Parathyroid adenoma (tissue), 2 donors: ENCODE measurements around the gene SEC24D.

ENCODE experiments used
- H2AFZ ChIP-seq: fragments of 300-600 bp; sonication (generic); one replicate; pipeline ENCODE4 v1.7.0; 2017; ENCODE audit warnings: antibody characterized with exemption, mild to moderate bottlenecking
- H3K27ac ChIP-seq: fragments of 300-600 bp; sonication (generic); one replicate; pipeline ENCODE4 v1.7.0; 2017
- H3K27me3 ChIP-seq: fragments of 300-600 bp; sonication (generic); one replicate; pipeline ENCODE4 v1.7.0; 2017; ENCODE audit warnings: low read length; ENCODE audit not compliant: control insufficient read depth, insufficient read depth
- H3K36me3 ChIP-seq: fragments of 300-600 bp; sonication (generic); one replicate; pipeline ENCODE4 v1.7.0; 2017; ENCODE audit warnings: low read length; ENCODE audit not compliant: control insufficient read depth, insufficient read depth
- H3K4me1 ChIP-seq: fragments of 300-600 bp; sonication (generic); one replicate; pipeline ENCODE4 v1.7.0; 2017; ENCODE audit warnings: control low read depth
- H3K4me2 ChIP-seq: fragments of 300-600 bp; sonication (generic); one replicate; pipeline ENCODE4 v1.7.0; 2017; ENCODE audit warnings: low read length
- H3K4me3 ChIP-seq: fragments of 300-600 bp; sonication (generic); one replicate; pipeline ENCODE4 v1.7.0; 2017; ENCODE audit warnings: low read depth, low read length
- H3K79me2 ChIP-seq: fragments of 300-600 bp; sonication (generic); one replicate; pipeline ENCODE4 v1.7.0; 2017; ENCODE audit warnings: control low read depth
- H3K9ac ChIP-seq: fragments of 300-600 bp; sonication (generic); one replicate; pipeline ENCODE4 v1.7.0; 2017; ENCODE audit warnings: mild to moderate bottlenecking
- H3K9me3 ChIP-seq: fragments of 300-600 bp; sonication (generic); one replicate; pipeline ENCODE4 v1.7.0; 2017; ENCODE audit warnings: low read length; ENCODE audit not compliant: control insufficient read depth
- CTCF ChIP-seq: fragments of 300-600 bp; sonication (generic); IDR thresholded peaks from one replicate; pipeline ENCODE4 v1.7.0; 2017; ENCODE audit warnings: antibody characterized with exemption, mild to moderate bottlenecking
- donor health status: primary hyperparathyroidism.

The SEC24D gene

GRCh38 chr4:118734491-118735205 is 101.3 kb downstream of the SEC24D start:
- Histone ChIP-seq H3K27ac (no peak overlapping the region), H3K4me2 (no peak overlapping the region), H2AFZ (no peak overlapping the region), H3K27me3 (no peaks in the 10 kb centered on the region), H3K79me2 (no peaks in the 10 kb centered on the region), H3K4me3 (no peak overlapping the region), H3K36me3 (no peaks in the 10 kb centered on the region), H3K9ac (no peak overlapping the region), H3K9me3 (no peaks in the 10 kb centered on the region), H3K4me1 (no peaks in the 10 kb centered on the region)
- TF ChIP-seq CTCF, result no peak

- no peaks in the 10 kb centered on the region for H3K4me1 ChIP-seq
- H3K79me2 ChIP-seq, result no peaks in the 10 kb centered on the region
- H3K9me3 ChIP-seq, result no peaks in the 10 kb centered on the region
- no peak overlapping the region for H2AFZ ChIP-seq
- no peak overlapping the region for H3K27ac ChIP-seq
- no peaks in the 10 kb centered on the region for H3K36me3 ChIP-seq
- no peak overlapping the region for H3K4me2 ChIP-seq
- no peak overlapping the region for H3K9ac ChIP-seq
- no peaks in the 10 kb centered on the region for H3K27me3 ChIP-seq
- no peak overlapping the region for H3K4me3 ChIP-seq
- TF ChIP-seq CTCF, result no peak
These were observed 103.2 kb downstream of the SEC24D start for GRCh38 chr4:118732591-118733330.

GRCh38 chr4:118730683-118731082 is 105.2 kb downstream of the SEC24D start:
- no peak overlapping the region for H2AFZ ChIP-seq
- no peaks in the 10 kb centered on the region for H3K27me3 ChIP-seq
- no peak overlapping the region for H3K27ac ChIP-seq
- no peak overlapping the region for H3K4me2 ChIP-seq
- no peak overlapping the region for H3K4me3 ChIP-seq
- no peak for TF ChIP-seq CTCF
- H3K4me1 ChIP-seq, result no peaks in the 10 kb centered on the region
- H3K79me2 ChIP-seq, result no peaks in the 10 kb centered on the region
- no peaks in the 10 kb centered on the region for H3K36me3 ChIP-seq
- H3K9ac ChIP-seq, result no peak overlapping the region
- no peaks in the 10 kb centered on the region for H3K9me3 ChIP-seq

- Histone ChIP-seq H3K27ac (no peak overlapping the region), H2AFZ (no peak overlapping the region), H3K27me3 (no peaks in the 10 kb centered on the region), H3K4me3 (no peak overlapping the region), H3K79me2 (no peaks in the 10 kb centered on the region), H3K9me3 (no peaks in the 10 kb centered on the region), H3K9ac (no peak overlapping the region), H3K36me3 (no peaks in the 10 kb centered on the region), H3K4me1 (no peaks in the 10 kb centered on the region), H3K4me2 (no peak overlapping the region)
- TF ChIP-seq CTCF, result no peak
These were observed 106.3 kb downstream of the SEC24D start for GRCh38 chr4:118729287-118730286.
